ENCODE data around the gene AGPS.

The AGPS gene

GRCh38 chr2:177395351-177396065 is 2.9 kb downstream of the AGPS start:
- peaks cover 5% of the 10 kb centered on the region for H3K36me3 Mint-ChIP-seq (ENCODE audit: insufficient read depth)
- no peak overlapping the region for H3K27ac Mint-ChIP-seq
- no peaks in the 10 kb centered on the region for H3K9me3 Mint-ChIP-seq
- H3K4me3 Mint-ChIP-seq: no peak overlapping the region
- DNase-seq: no peak
- H3K27me3 Mint-ChIP-seq: no peaks in the 10 kb centered on the region
- no peak for ATAC-seq (replicated peaks)
- peaks cover 34 to 72% of the 10 kb centered on the region in 2 donors for H3K4me1 Mint-ChIP-seq (ENCODE audit: low read depth in 2 of 2)

DNA sequence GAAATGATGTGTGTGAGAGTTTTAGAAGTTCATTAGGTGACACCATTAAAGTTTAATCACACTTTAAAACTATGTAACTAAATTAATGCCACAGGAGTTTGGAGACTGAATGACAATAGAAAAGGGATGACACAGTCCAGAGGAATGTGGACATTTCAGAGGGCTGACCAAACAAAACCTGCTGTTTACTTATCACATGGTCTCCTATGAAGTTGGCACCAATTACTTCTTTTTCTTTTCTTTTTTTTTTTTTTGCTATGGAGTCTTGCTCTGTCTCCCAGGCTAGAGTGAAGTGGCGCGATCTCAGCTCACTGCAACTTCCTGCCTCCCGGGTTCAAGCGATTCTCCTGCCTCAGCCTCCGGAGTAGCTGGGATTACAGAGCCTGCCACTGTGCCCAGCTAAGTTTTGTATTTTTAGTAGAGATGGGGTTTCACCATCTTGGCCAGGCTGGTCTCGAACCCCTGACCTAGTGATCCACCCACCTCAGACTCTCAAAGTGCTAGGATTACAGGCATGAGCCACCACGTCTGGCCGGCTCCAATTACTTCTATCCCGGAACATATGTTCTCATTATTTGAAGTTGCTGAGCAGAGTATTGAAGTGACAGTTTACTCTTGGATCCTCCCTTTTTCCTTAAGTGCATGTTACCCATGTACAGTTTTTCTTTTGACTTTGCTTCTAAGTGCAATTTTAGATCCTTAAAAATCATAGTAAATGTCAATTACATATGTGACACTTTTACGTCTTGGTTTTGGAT is 4.3 kb downstream of the AGPS start:
- Mint-ChIP-seq H3K9me3 (no peaks in the 10 kb centered on the region), H3K27me3 (no peaks in the 10 kb centered on the region), H3K36me3 (ENCODE audit: insufficient read depth) (peaks cover 5% of the 10 kb centered on the region), H3K4me3 (no peak overlapping the region), H3K27ac (no peak overlapping the region), H3K4me1 (ENCODE audit: low read depth in 2 of 2) (peaks cover 32 to 70% of the 10 kb centered on the region in 2 donors)
- DNase-seq: no peak
- no peak for ATAC-seq (replicated peaks)

DNA sequence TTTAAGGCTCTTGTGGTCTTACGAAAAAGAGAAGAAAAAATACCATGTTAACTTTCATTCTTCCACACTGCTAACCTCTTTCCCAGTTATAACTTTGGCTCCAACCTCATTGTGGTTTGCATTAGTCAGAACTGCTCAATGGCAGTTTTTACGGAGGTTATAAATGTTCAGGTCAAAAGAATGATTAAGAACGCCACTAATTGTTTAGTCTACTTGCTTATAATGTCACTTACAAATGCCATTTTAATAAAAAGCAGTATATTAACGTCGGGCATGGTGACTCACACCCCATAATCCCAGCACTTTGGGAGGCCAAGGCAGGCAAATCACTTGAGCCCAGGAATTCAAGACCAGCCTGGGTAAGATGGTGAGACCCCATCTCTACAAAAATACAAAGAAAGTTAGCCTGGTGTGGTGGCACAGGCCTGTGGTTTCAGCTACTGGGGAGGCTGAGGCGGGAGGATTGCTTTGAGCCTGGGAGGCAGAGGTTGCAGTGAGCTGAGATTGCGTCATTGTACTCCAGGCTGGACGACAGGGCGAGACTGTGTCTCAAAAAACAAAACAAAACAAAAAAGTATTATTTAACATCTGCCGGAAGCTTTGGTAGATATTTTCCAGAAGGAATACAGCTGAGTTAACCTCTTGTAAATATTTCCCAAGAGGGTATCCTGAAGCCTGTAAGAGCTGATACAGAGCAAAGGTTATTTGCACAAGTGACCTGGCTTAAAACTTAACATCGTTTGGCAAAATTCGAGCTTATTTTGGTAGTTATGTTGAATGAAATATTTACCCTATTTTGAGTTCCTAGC is 5.1 kb downstream of the AGPS start:
- H3K36me3 Mint-ChIP-seq (ENCODE audit: insufficient read depth): peaks cover 5% of the 10 kb centered on the region

DNA sequence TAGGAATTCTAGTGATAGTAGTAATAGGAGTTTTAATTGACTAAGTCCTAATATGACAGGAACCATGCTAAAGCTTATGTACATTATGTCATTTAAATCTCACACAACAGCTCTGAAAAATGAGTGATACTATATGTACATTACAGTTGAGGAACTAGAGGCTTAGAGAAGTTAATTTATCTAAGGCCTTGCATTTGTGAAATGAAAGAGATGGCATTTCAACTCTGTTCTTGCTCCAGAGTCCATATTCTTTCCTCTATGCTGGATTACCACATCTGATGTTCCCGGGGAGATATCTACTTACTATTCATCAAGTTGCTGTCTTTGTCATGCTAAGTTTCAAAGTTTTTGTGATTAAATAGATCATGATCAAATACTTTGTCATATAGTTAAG is 5.7 kb downstream of the AGPS start:
- DNase-seq (no peak), ATAC-seq (replicated peaks) (no peak)
- Mint-ChIP-seq H3K9me3 (no peaks in the 10 kb centered on the region), H3K27ac (no peak overlapping the region), H3K4me3 (no peak overlapping the region), H3K27me3 (no peaks in the 10 kb centered on the region), H3K4me1 (ENCODE audit: low read depth in 2 of 2) (peaks cover 26 to 70% of the 10 kb centered on the region in 2 donors), H3K36me3 (ENCODE audit: insufficient read depth) (peaks cover 5% of the 10 kb centered on the region)

More for the DNA sequence above, 5.1 kb downstream of the AGPS start:
- no peaks in the 10 kb centered on the region for H3K9me3 Mint-ChIP-seq
- H3K27me3 Mint-ChIP-seq: no peaks in the 10 kb centered on the region
- no peak for ATAC-seq (replicated peaks)
- peaks cover 28 to 70% of the 10 kb centered on the region in 2 donors for H3K4me1 Mint-ChIP-seq (ENCODE audit: low read depth in 2 of 2)
- H3K27ac Mint-ChIP-seq: peak overlapping the region; percentile 49 to 54
- no peak for DNase-seq
- no peak overlapping the region for H3K4me3 Mint-ChIP-seq

GRCh38 chr2:177398791-177399190 is 6.2 kb downstream of the AGPS start:
- DNase-seq (no peak), ATAC-seq (replicated peaks) (no peak)
- Mint-ChIP-seq H3K36me3 (ENCODE audit: insufficient read depth) (peaks cover 5% of the 10 kb centered on the region), H3K27me3 (no peaks in the 10 kb centered on the region), H3K4me1 (ENCODE audit: low read depth in 2 of 2) (peaks cover 24 to 66% of the 10 kb centered on the region in 2 donors), H3K9me3 (no peaks in the 10 kb centered on the region), H3K4me3 (no peak overlapping the region), H3K27ac (no peak overlapping the region)

GRCh38 chr2:177399376-177399775 is 6.8 kb downstream of the AGPS start:
- no peak overlapping the region for H3K4me3 Mint-ChIP-seq
- H3K9me3 Mint-ChIP-seq: no peaks in the 10 kb centered on the region
- no peak overlapping the region for H3K27ac Mint-ChIP-seq
- H3K4me1 Mint-ChIP-seq (ENCODE audit: low read depth in 2 of 2): peaks cover 24 to 61% of the 10 kb centered on the region in 2 donors
- H3K36me3 Mint-ChIP-seq (ENCODE audit: insufficient read depth): peaks cover 5% of the 10 kb centered on the region
- no peaks in the 10 kb centered on the region for H3K27me3 Mint-ChIP-seq
- no peak for DNase-seq
- no peak for ATAC-seq (replicated peaks)

DNA sequence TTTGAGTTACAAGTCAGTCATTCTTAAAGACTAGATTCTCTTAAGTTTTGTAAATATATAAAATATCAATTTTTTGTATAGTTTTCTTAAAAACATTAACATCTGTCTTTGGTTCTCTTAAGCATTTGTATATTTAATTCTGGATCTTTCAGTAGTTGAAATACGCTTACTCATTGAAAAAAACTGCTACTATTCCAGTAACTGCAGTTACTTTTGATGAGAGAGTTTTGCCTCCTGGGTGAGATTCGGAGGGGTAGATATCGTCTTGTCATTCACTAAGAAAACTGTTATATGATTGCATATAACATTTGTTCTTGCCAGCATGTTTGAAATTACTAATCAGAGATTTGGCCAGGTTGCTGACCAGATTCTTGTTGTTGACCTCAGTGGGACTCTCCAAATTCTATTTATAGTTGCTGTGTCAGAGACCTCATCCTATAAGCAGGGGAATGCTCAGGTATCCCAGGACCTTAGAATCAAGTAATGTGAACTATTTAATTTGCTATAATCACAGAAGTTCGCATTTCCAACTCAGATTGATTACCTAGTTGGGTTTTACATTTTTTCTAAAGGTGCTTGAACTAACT is 7.9 kb downstream of the AGPS start:
- no peak overlapping the region for H3K27ac Mint-ChIP-seq
- H3K36me3 Mint-ChIP-seq (ENCODE audit: insufficient read depth): peaks cover 5% of the 10 kb centered on the region
- ATAC-seq (replicated peaks): no peak
- no peaks in the 10 kb centered on the region for H3K27me3 Mint-ChIP-seq
- no peaks in the 10 kb centered on the region for H3K9me3 Mint-ChIP-seq
- H3K4me3 Mint-ChIP-seq: no peak overlapping the region
- no peak for DNase-seq
- peaks cover 20 to 55% of the 10 kb centered on the region in 2 donors for H3K4me1 Mint-ChIP-seq (ENCODE audit: low read depth in 2 of 2)

- ATAC-seq (replicated peaks) (no peak), DNase-seq (no peak)
- Mint-ChIP-seq H3K27ac (no peak overlapping the region), H3K4me3 (no peak overlapping the region), H3K9me3 (no peaks in the 10 kb centered on the region), H3K27me3 (no peaks in the 10 kb centered on the region), H3K4me1 (ENCODE audit: low read depth in 2 of 2) (peaks cover 25 to 57% of the 10 kb centered on the region in 2 donors), H3K36me3 (ENCODE audit: insufficient read depth) (peaks cover 3% of the 10 kb centered on the region)
These were observed 9.5 kb downstream of the AGPS start for GRCh38 chr2:177402096-177402495.

GRCh38 chr2:177403838-177404237 is 11.3 kb downstream of the AGPS start:
- peak overlapping the region in 1 of 2 donors; percentile 16 for H3K27ac Mint-ChIP-seq
- H3K27me3 Mint-ChIP-seq: no peaks in the 10 kb centered on the region
- peaks cover 33 to 53% of the 10 kb centered on the region in 2 donors for H3K4me1 Mint-ChIP-seq (ENCODE audit: low read depth in 2 of 2)
- H3K4me3 Mint-ChIP-seq: no peak overlapping the region
- no peaks in the 10 kb centered on the region for H3K36me3 Mint-ChIP-seq (ENCODE audit: insufficient read depth)
- DNase-seq (no peak), ATAC-seq (replicated peaks) (no peak)
- no peaks in the 10 kb centered on the region for H3K9me3 Mint-ChIP-seq

DNA sequence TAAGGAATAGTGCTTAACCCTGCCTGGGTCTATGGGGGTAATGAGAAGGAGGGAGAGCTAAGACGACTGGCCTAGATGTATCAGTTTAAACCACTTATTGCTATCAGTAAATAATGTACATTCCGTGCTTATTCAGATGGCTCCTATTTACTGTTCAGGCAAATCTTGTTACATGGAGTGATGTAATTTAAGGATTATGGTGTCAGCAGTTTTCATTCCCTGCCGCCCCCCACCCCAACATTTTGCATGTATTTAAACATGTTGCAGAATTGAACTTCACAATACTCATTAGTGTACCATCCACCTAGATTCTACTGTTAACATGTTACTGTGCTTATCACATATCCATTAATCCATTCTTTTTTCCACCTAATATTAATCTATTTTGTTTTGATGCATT is 11.7 kb downstream of the AGPS start:
- Mint-ChIP-seq H3K36me3 (ENCODE audit: insufficient read depth) (no peaks in the 10 kb centered on the region), H3K9me3 (no peaks in the 10 kb centered on the region), H3K27me3 (no peaks in the 10 kb centered on the region), H3K4me3 (no peak overlapping the region), H3K27ac (peak overlapping the region in 1 of 2 donors; percentile 16), H3K4me1 (ENCODE audit: low read depth in 2 of 2) (peaks cover 31 to 50% of the 10 kb centered on the region in 2 donors)
- no peak for DNase-seq
- no peak for ATAC-seq (replicated peaks)

GRCh38 chr2:177405029-177405692 is 12.6 kb downstream of the AGPS start:
- H3K4me1 Mint-ChIP-seq (ENCODE audit: low read depth in 2 of 2): peaks cover 31 to 43% of the 10 kb centered on the region in 2 donors

GRCh38 chr2:177406182-177406581 is 13.6 kb downstream of the AGPS start:
- Mint-ChIP-seq H3K9me3 (no peaks in the 10 kb centered on the region), H3K4me1 (ENCODE audit: low read depth in 2 of 2) (peaks cover 31 to 46% of the 10 kb centered on the region in 2 donors), H3K27me3 (no peaks in the 10 kb centered on the region), H3K36me3 (ENCODE audit: insufficient read depth) (no peaks in the 10 kb centered on the region), H3K4me3 (no peak overlapping the region), H3K27ac (no peak overlapping the region)
- ATAC-seq (replicated peaks) (no peak), DNase-seq (no peak)

More at GRCh38 chr2:177405029-177405692, 12.6 kb downstream of the AGPS start:
- ATAC-seq (replicated peaks) (no peak), DNase-seq (no peak)
- no peaks in the 10 kb centered on the region for H3K9me3 Mint-ChIP-seq
- no peak overlapping the region for H3K4me3 Mint-ChIP-seq
- no peak overlapping the region for H3K27ac Mint-ChIP-seq
- no peaks in the 10 kb centered on the region for H3K27me3 Mint-ChIP-seq
- H3K36me3 Mint-ChIP-seq (ENCODE audit: insufficient read depth): no peaks in the 10 kb centered on the region

GRCh38 chr2:177407031-177407430 is 14.5 kb downstream of the AGPS start:
- Mint-ChIP-seq H3K27ac (no peak overlapping the region), H3K27me3 (no peaks in the 10 kb centered on the region), H3K4me3 (no peak overlapping the region), H3K36me3 (ENCODE audit: insufficient read depth) (no peaks in the 10 kb centered on the region), H3K9me3 (no peaks in the 10 kb centered on the region), H3K4me1 (ENCODE audit: low read depth in 2 of 2) (peaks cover 31 to 53% of the 10 kb centered on the region in 2 donors)
- ATAC-seq (replicated peaks) (no peak), DNase-seq (no peak)
